Measurements from ENCODE around the gene PTPRK. TPM values are rescaled to one million over a fixed set of nuclear protein-coding genes. Genes with fewer than 3 reads are reported as not detected.
A peak's percentile ranks its signal among the peaks of the same experiment; 100 is the strongest.

Gene PTPRK
- total and polyA plus RNA-seq, 3 experiments from 2014 or later, result 0.74 to 23.0 (median 21.3) TPM

GRCh38 chr6:127923135-127923534 is 597.3 kb downstream of the PTPRK start:
- Mint-ChIP-seq H3K4me1 (peaks cover 66 to 74% (median 72%) of the 10 kb centered on the region in 3 donors), H3K9me3 (peaks cover 0 to 12% (median 4%) of the 10 kb centered on the region in 5 donors), H3K4me3 (peak overlapping the region in 6 of 7 donors; percentile 12 to 78 (median 45)), H3K27ac (peak overlapping the region in 4 of 8 donors; percentile 46 to 85 (median 75)), H3K27me3 (no peaks in the 10 kb centered on the region), H3K36me3 (peaks cover 2 to 10% (median 3%) of the 10 kb centered on the region in 3 donors)
- no peak overlapping the region for H3K27ac ChIP-seq (ENCODE audit: low read depth, low read length)
- ChIA-PET CTCF (interaction anchor here (1.3 kb wide), 1 partner anchor 12 kb away, joined by 3 read pairs; no protein-coding TSS in a partner anchor), POLR2A (no interaction called here)
- H3K27me3 ChIP-seq (ENCODE audit: insufficient read depth, low read length, poor library complexity, severe bottlenecking), result no peaks in the 10 kb centered on the region
- H3K4me1 ChIP-seq (ENCODE audit: insufficient read depth, low read length), result peaks cover 67% of the 10 kb centered on the region
- DNase-seq, result peak in 1 of 5 donors; percentile 48
- H3K36me3 ChIP-seq (ENCODE audit: insufficient read depth, low read length), result no peaks in the 10 kb centered on the region
- H3K4me3 ChIP-seq (ENCODE audit: low read length), result no peak overlapping the region
- no peaks in the 10 kb centered on the region for H3K9me3 ChIP-seq (ENCODE audit: low read length)

DNA sequence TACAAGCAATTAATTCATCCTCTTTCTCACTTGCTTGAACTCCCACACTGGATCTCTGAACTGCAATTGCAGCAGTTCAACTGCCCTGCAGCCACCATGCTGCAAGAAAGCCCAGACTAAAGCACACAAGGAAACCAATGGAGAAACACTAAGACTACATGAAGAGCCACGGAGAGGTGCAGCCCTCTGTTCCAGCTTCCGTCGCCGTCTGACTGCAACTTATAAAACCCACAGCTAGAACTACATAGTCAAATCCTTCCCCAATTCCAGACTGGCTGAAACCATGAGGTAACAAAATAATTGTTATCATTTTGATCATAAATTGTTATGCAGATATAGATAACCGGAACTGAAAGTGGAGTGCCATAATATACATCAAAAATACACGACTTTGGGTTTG is 598.4 kb downstream of the PTPRK start:
- Mint-ChIP-seq H3K27me3 (no peaks in the 10 kb centered on the region), H3K27ac (peak overlapping the region in 6 of 8 donors; percentile 34 to 82 (median 68)), H3K9me3 (peaks cover 0 to 7% (median 3%) of the 10 kb centered on the region in 5 donors), H3K36me3 (peaks cover 2 to 13% (median 5%) of the 10 kb centered on the region in 3 donors), H3K4me1 (peaks cover 74 to 80% (median 74%) of the 10 kb centered on the region in 3 donors), H3K4me3 (peak overlapping the region; percentile 60 to 78 (median 68))
- no peak for DNase-seq
- Histone ChIP-seq H3K27ac (ENCODE audit: low read depth, low read length) (no peak overlapping the region), H3K9me3 (ENCODE audit: low read length) (no peaks in the 10 kb centered on the region), H3K4me1 (ENCODE audit: insufficient read depth, low read length) (peaks cover 73% of the 10 kb centered on the region), H3K4me3 (ENCODE audit: low read length) (no peak overlapping the region), H3K36me3 (ENCODE audit: insufficient read depth, low read length) (no peaks in the 10 kb centered on the region), H3K27me3 (ENCODE audit: insufficient read depth, low read length, poor library complexity, severe bottlenecking) (no peaks in the 10 kb centered on the region)
- ChIA-PET POLR2A (interaction anchor here (1.5 kb wide), 1 partner anchor 13 kb away, joined by 4 read pairs; no protein-coding TSS in a partner anchor), CTCF (interaction anchor here (0.9 to 1.3 kb wide), 3 partner anchors 13 to 66 kb away, joined by 3 to 4 read pairs (median 3); no protein-coding TSS in a partner anchor)

DNA sequence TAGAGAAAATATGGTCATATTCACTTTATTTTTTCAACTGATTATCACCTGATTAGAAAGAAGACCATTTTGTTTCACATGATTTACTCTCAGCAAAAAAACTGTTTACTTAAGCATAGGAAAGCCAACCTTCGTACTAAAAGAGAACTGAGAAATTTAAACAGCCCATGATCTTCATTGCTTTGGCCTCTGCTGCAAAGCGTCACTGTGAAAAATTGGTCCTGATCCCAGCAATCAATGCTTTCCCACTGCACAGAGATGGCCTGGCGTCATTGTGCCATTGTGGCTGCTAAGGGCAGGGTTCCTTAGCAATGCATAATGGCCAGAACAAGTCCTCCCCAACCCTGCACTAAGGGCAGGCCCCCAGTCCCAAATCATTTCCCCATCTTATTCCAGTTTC is 599.6 kb downstream of the PTPRK start:
- H3K9me3 ChIP-seq (ENCODE audit: low read length), result no peaks in the 10 kb centered on the region
- ChIA-PET CTCF (interaction anchor here (0.6 to 1.1 kb wide), 2 partner anchors 32 to 65 kb away, joined by 3 to 4 read pairs; no protein-coding TSS in a partner anchor), POLR2A (interaction anchor here (1.0 kb wide), 1 partner anchor 20 kb away, joined by 4 read pairs; the partner anchor contains the start of gene THEMIS)
- no peak overlapping the region for H3K27ac ChIP-seq (ENCODE audit: low read depth, low read length)
- Mint-ChIP-seq H3K9me3 (peaks cover 0 to 3% (median 2%) of the 10 kb centered on the region in 5 donors), H3K27ac (peak overlapping the region in 3 of 8 donors; percentile 32 to 73 (median 64)), H3K36me3 (peaks cover 2 to 20% (median 2%) of the 10 kb centered on the region in 3 donors), H3K4me3 (peak overlapping the region in 2 of 7 donors; percentile 37 to 49), H3K4me1 (peaks cover 82 to 88% (median 82%) of the 10 kb centered on the region in 3 donors), H3K27me3 (no peaks in the 10 kb centered on the region)
- no peaks in the 10 kb centered on the region for H3K36me3 ChIP-seq (ENCODE audit: insufficient read depth, low read length)
- peaks cover 81% of the 10 kb centered on the region for H3K4me1 ChIP-seq (ENCODE audit: insufficient read depth, low read length)
- no peak overlapping the region for H3K4me3 ChIP-seq (ENCODE audit: low read length)
- H3K27me3 ChIP-seq (ENCODE audit: insufficient read depth, low read length, poor library complexity, severe bottlenecking), result no peaks in the 10 kb centered on the region
- no peak for DNase-seq

Data from CD8-positive, alpha-beta memory T cell (primary cell).